Glomerular endothelial cell (primary cell): ENCODE data around the gene FN1. TPM values are rescaled to one million over a fixed set of nuclear protein-coding genes. Genes with fewer than 3 reads are reported as not detected.
A peak's percentile ranks its signal among the peaks of the same experiment; 100 is the strongest.
"Not testable (repeated sequence)": the region's sequence is repeated elsewhere in the genome, so short reads cannot be mapped to it uniquely, and the experiment has no call there.

Experiments
- DNase-seq: peaks from one replicate; pipeline ENCODE4 v3.0.0-alpha.2; 2011; ENCODE audit warnings: low read depth, low spot score; ENCODE audit errors: extremely low read depth
- total RNA-seq: library from RNA; depleted of rRNA; stranded (reverse); fragments of >200 nt; gene quantifications from 2 replicates; pipeline ENCODE4 v1.2.3, GENCODE V29; 2015

Gene FN1
- total RNA-seq, 1 donor from 2014 or later: 8,511 TPM

DNA sequence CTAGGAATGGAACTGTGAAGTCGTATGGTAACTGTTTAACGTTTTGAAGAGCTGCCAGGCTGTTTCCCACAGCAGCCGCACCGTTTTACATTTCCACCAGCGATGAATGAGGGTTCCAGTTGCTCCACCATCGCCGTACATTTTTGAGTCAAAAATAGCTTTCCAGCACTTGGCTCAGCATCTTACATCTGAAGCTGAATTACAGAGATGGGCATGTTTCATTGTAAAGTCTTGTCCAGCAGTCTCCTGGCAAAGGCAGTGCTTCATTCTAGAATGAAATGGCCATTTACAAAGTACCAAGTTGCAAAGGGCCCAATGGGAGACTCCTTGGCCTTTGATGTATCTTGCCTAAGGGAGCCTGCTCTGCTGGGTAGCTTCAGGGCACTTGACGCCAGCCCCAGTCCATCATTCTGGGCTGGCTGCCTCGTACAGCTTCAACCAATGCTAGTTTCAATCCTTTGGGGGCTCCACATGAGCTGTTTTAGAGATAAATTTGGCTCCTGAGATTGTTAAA, 78.9 kb downstream of the FN1 start:
- DNase-seq: no peak

DNA sequence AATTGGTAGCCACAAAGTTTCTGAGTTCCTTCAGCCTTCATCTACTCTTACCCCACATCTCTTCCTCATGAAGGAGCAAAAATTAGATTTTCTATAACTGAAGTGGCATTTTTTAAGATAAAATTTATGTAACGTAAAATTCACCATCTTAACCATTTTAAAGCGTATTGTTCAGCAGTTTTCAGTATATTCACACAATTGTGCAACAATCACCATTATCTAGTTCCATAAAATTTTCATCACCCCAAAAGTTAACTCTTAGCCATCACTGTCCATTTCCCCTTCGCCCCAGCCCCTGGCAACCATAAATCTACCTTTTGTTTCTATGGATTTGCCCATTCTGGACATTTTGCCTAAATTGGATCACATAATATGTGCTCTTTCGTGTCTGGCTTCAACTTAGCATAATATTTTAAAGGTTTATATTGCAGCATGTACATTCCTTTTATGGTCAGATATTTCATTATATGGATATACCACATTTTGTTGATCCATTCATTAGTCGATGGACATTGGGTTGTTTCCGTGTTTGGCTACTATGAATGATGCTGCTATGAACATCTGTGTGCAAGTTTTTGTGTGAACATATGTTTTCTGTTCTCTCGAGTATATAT, 79.4 kb downstream of the FN1 start:
- DNase-seq: no peak

- no peak for DNase-seq
These were observed 80.1 kb downstream of the FN1 start for GRCh38 chr2:215355801-215356200.

DNA sequence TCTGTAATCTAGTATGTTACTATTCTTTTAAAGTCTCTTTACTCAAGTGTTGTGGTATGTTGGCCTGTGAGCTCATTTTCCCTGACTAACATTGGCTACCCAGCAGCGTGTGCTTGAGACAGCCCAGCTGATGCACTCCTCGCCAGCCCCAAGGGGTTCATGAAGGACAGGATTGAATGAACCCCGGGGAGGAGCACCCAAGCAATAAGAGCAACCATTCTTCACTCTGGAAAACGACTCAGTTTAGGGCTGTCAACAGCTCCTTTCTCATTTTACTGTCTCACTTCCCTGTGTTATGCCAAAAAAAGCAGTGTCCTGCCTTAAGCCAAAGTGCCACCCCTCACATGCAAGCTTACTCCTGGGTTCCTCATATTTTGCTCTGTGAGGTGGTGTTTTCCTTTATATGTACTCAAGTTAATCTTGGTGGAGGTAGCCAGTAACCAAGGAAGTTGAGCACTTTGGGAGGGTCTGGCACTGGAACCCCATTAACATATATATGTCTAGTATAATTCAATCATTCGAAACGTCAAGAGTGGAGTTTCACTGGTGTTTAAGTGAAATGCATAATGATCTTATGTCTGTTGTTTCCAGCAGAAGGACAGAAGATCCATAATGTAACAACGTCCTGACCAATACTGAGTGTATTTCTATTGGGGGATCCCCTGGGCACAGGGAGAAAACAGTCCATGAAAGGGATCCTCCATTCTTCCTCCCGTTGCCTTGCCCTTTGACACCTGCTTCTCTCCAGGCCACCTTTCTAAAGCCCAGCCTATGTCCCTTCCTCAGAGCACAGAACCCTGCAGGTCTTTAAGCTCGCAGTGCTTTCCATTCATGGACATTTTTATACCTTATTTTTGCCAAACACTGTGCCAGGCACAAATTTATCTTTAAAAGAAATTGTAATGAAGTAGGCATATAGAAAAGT, 80.8 kb downstream of the FN1 start:
- DNase-seq: no peak

- DNase-seq: no peak
These were observed 83.3 kb downstream of the FN1 start for GRCh38 chr2:215352602-215353001.

GRCh38 chr2:215347878-215348277, 88.0 kb downstream of the FN1 start:
- no peak for DNase-seq

- no peak for DNase-seq
These were observed 96.8 kb downstream of the FN1 start for GRCh38 chr2:215338883-215339679.

- DNase-seq: no peak
These were observed 102.8 kb downstream of the FN1 start for GRCh38 chr2:215332872-215333595.

DNA sequence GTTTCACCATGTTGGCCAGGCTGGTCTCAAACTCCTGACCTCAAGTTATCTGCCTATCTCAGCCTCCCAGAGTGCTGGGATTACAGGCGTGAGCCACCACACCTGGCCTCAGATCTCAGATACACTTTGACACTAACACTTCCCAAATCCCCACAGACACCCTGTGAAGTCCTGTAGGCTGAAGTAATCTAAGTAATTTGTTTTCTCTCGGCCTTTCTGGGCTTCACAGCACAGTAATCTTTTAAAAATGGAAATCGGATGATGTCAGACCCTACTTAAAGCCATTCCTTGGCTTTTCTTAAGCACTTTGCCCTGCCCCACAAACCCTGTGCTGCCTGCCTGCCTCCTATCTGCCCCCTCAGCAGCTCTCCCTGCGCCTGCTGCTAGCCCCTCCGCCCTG, 107.8 kb downstream of the FN1 start:
- no peak for DNase-seq

- DNase-seq: no peak
These were observed 111.1 kb downstream of the FN1 start for GRCh38 chr2:215324811-215325210.

- DNase-seq: no peak
These were observed 115.2 kb downstream of the FN1 start for GRCh38 chr2:215320679-215321078.

GRCh38 chr2:215320102-215320501, 115.8 kb downstream of the FN1 start:
- no peak for DNase-seq

DNA sequence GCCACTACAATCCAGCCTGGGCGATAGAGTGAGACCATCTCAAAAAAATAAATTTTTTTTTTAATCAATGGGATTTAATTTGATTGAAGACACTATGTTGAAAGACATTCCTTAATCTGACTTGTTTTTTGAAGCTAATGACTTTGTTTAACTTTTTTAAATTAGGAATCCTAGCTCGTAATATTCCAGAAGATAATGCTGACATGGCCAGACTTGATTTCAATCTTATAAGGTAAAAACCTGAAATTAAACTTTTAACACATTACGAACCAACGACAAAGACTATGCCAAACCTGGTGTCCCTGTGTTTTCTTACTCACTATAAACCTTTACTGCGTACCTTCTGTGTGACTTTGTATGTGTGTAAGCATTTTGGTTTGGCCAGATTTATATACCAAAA, 116.4 kb downstream of the FN1 start:
- DNase-seq: no peak

GRCh38 chr2:215316336-215316735, 119.5 kb downstream of the FN1 start:
- no peak for DNase-seq

- DNase-seq: no peak
These were observed 120.6 kb downstream of the FN1 start for GRCh38 chr2:215315301-215315700.

GRCh38 chr2:215314896-215315295, 121.0 kb downstream of the FN1 start:
- no peak for DNase-seq

GRCh38 chr2:215313255-215313613, 122.6 kb downstream of the FN1 start:
- DNase-seq: no peak

DNA sequence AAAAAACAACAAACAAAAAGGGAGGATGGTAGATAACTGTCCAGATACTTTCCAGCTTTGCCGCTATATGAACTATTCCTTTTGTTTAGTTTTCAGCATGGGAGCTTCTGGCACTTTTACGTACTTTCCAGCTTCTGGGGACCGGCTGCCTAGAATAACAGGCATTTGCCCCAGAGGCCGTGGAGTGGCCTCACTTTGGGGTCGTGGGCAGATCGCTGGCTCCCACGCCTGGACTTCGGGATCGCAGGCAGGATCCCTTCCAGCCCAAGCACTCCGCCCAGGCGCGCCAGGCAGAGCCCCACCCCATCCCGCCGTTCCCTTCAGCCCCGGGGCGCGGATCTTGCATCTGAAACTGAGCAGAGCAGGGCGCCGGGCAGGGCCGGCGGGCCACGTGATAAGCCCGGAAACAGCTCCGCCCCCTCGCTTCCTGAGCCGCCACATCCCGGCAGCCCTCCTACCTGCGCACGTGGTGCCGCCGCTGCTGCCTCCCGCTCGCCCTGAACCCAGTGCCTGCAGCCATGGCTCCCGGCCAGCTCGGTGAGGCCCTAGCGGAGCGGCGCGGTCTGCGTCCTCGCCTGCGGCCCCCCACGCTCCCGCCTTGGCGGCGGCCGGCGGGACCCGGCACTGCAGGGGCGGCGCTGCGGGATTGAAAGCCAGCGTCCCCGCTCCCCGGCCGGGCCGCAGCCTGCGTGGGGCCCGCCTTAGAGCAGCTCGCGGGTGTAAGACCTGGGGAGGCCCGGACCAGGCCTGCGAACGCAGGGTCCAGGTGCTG, 124.1 kb downstream of the FN1 start, which contains the start of gene ATIC:
ATIC (plus strand) TSS at position 435 of the 772 bp plus-strand sequence; CDS start at position 519, 84 bp downstream.
- peak; percentile 25 for DNase-seq

DNA sequence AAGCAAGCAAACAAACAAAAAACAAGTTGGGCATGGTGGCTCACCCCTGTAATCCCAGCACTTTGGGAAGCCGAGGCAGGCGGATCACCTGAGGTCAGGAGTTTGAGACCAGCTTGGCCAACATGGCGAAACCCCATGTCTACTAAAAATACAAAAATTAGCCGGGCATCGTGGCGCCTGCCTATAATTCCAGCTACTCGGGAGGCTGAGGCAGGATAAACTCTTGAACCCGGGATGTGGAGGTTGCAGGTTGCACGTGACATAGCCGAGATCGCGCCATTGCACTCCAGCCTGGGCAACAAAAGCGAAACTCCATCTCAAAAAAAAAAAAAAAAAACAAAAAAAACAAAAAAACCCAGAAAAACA, 124.6 kb downstream of the FN1 start:
- DNase-seq: not testable (repeated sequence)
